Activated naive CD4-positive, alpha-beta T cell (primary cell): ENCODE data around the gene RPL32.
"Not testable (repeated sequence)": the region's sequence is repeated elsewhere in the genome, so short reads cannot be mapped to it uniquely, and the experiment has no call there.

Experiments used
- DNase-seq, 4 experiments: peaks; one replicate each; lab custom pipeline; 2025; lab: John Stamatoyannopoulos, UW

The RPL32 gene

GRCh38 chr3:12868039-12869034 lies 27.0 kb upstream of the RPL32 start:
- peak in 2 of 4 experiments; percentile 17 to 44 for DNase-seq

DNA sequence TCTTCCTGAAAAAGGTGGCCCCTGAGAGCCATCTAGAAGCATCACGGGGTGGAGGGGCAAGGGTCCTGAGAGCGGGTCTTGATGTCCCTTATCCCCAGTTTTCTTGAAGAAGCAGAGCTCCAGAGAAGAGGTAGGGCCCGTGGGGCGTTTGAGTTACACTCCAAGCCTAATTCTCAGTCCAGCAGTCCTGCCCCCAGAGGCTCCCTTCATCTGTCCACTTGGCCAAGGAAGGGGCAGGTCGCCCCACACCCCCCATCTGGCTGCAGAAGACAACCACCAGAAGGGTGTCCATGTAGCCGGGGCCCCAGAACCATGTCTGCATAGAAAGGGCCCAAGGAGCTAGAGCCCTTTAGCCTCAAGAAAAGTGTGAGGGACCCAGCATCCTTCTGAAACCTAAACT lies 25.5 kb upstream of the RPL32 start:
- no peak for DNase-seq

GRCh38 chr3:12865271-12865670 lies 23.9 kb upstream of the RPL32 start:
- DNase-seq = no peak

GRCh38 chr3:12862387-12862786 lies 21.0 kb upstream of the RPL32 start:
- no peak for DNase-seq

DNA sequence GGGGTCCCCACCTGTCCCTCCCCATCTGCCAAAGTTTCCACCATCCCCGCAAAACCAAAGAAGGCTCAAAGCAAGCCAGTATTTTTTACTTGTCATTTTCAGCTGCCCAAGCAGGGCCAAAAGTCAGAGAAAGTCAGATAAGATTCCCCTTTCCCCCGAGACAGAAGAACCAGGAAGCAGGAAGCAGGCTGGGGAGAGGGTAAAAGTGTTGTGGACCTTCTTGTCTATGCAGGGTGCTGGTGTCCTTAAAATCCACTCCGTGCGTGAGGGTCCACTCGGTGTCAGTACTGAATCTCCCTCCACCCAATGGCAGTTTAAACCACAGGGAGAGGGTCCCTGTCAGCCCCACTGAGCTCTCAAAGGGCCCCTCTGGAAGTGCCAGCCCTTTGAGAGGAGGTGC lies 20.2 kb upstream of the RPL32 start:
- DNase-seq = no peak

GRCh38 chr3:12859840-12860239 lies 18.5 kb upstream of the RPL32 start:
- DNase-seq = no peak

GRCh38 chr3:12856626-12857025 lies 15.3 kb upstream of the RPL32 start:
- no peak for DNase-seq

GRCh38 chr3:12854565-12854964 lies 13.2 kb upstream of the RPL32 start:
- DNase-seq = no peak

- not testable (repeated sequence) for DNase-seq
Observed at GRCh38 chr3:12853847-12854246, 12.5 kb upstream of the RPL32 start.

DNA sequence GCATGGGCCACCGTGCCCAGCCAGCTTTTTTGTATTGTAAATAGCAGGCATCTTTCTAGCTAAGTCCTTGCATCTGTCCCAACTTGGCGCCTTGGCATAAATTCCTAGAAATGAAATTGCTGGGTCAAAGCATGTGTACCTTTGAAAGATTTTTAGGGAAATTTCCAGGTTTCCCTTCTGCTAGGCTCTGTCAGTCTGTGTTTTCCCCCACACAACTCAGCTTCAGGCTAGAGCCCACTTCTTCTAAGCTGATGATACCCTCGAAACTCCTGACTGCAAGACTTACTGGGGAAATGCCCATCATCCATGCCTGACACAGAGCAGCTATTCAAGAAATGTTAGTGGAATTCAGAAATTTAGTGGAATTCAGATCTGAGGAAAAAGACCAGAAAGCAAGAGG lies 10.8 kb upstream of the RPL32 start:
- DNase-seq = no peak

DNA sequence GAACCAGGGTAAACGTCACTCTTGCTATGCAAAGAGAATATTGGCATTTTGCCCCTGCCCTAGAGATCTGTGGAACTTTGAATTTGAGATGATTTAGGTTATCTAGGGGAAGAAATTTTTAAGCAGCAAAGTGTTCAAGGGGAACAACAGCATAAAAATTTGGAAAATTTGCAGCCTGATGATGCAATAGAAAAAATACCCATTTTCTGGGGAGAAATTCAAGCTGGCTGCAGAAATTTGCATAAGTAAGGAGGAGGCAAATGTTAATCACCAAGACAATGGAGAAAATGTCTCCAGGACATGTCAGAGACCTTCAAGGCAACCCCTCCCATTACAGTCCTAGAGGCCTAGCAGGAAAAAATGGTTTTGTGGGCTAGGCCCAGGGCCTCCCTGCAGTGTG lies 4.4 kb upstream of the RPL32 start:
- no peak for DNase-seq

- DNase-seq = no peak
Observed at GRCh38 chr3:12842469-12842868, 1.1 kb upstream of the RPL32 start.

GRCh38 chr3:12841970-12842328 lies 584 bp upstream of the RPL32 start:
- DNase-seq = no peak

GRCh38 chr3:12840591-12841148 lies 695 bp downstream of the RPL32 start:
- no peak for DNase-seq

DNA sequence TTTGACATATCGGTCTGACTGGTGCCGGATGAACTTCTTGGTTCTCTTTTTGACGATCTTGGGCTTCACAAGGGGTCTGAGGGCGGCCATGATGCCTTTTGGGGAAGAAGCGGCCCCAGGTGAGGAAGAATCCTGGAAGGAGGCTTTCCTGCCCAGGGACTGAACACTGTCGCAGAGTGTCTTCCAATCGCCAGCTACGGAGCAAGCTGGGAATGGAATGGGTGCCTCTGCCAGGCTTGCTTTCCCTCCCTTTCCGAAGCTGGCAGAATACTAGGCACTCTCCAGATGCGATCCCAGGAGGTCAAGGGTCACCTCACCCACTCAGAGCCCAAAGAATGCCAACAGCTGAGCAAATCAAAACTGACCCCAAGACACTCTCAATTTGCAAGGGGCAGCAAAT lies 1.2 kb downstream of the RPL32 start:
- DNase-seq = not testable (repeated sequence)

- no peak for DNase-seq
Observed at GRCh38 chr3:12839156-12839946, 2.0 kb downstream of the RPL32 start.

GRCh38 chr3:12838179-12838965 lies 3.0 kb downstream of the RPL32 start:
- DNase-seq = no peak

DNA sequence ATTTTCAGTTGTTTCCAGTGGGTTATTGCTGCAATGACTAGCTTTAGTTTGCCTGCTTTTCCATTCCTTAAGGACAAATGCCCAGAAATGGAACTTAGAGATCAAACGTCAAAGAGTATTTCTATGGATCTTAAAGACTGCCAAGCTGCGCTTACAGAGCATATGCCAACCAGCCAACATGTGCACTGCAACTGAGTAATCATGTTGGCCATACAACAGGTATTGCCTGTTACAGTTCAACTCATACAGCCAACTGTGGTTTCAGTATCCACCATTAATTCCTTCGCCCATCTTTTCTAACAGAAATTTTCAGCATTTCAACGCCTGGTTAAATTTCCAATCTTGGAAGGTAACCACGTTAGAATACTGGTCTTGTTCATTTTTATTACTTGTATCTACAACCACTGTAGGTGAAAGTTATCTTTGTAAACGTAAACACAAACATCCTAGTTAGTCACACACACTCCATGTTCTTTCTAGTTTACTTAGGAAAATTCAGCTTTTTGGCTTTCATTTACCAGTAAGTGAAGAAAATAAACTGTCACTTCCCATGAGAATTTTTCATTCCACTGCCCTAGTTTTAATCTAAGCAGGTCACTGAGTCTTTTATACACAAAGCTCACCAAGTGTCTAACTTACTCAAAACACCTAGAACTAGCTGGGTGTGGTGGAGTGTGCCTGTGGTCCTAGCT lies 3.9 kb downstream of the RPL32 start:
- DNase-seq = no peak

GRCh38 chr3:12835052-12835665 lies 6.2 kb downstream of the RPL32 start:
- DNase-seq = no peak

DNA sequence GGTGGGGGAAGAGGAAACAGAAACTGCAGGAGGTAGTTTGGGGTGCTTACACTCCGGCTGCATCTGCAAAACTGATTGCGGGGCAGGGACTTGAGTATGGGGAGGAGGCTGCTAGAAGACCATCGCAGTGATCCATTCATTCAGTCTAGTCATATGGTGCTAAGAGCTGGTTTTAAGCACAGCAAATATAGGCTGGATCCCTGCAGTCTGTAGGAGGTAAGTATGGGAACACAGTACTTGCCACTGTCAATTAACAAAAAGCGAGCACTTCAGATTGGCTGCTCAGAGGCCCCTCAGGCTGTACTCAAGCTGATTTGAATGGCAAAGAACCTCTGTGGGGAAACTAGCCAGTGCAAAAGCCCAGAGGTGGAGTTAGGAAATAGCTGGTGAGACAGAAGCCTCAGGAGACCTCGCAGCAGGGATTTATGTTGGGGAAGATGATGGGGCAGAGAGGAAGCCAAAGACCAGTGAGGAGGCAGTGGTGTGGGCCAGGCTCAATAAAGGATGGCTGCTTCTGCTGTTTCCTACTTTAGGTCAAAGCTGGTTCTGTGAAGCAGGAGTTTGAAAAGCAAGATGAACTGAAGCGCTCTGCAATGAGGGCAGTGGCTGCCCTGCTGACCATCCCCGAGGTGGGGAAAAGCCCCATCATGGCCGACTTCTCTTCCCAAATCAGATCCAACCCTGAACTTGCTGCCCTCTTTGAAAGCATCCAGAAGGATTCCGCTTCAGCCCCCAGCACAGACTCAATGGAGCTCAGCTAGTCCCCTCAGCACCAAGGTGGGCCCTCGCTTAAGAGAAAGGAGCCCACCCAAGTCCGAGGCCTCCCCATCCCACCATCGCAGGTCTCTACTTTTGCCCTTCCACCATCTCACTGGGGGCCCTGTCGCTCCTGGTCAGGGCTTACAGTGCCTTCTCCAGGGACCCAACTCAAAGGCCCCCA lies 7.9 kb downstream of the RPL32 start:
- DNase-seq = no peak
